ENCODE data around the gene UQCRH. TPM values are rescaled to one million over a fixed set of nuclear protein-coding genes. Genes with fewer than 3 reads are reported as not detected.

The UQCRH gene
- total RNA-seq, 4 donors from 2014 or later = 202 to 421 (median 359) TPM

GRCh38 chr1:46340404-46341221 is 37.1 kb downstream of the UQCRH start, which contains the start of gene NSUN4:
Gene NSUN4, plus strand, starts transcription at chr1:46340807. Its CDS starts 20 bp downstream, at chr1:46340827.
- peak within 1 kb of the TSS; percentile 89 to 98 (median 98) for H3K27ac ChIP-seq
- TF ChIP-seq EP300 (IDR thresholded peaks at IDR 0.05) (peak; percentile 94), POLR2AphosphoS5 (IDR thresholded peaks at IDR 0.05) (peak; percentile 86), POLR2A (IDR thresholded peaks at IDR 0.05) (peak; percentile 69 to 80), CTCF (IDR thresholded peaks at IDR 0.05) (peak; percentile 39 to 78 (median 71))
- peak within 1 kb of the TSS; percentile 37 to 76 for H3K4me3 ChIP-seq
- 0 to 1% methylated on average over 16 to 21 of the region's 53 CpGs for WGBS, 2 donors (ENCODE audit: low coverage in 1 of 2)
- ATAC-seq = peak; percentile 95
- H3K9me3 ChIP-seq = no peaks in the 10 kb centered on the region
- peaks cover 0 to 22% (median 9%) of the 10 kb centered on the region in 3 donors for H3K4me1 ChIP-seq
- H3K36me3 ChIP-seq = peaks cover 0 to 36% of the 10 kb centered on the region in 2 donors
- H3K27me3 ChIP-seq = no peaks in the 10 kb centered on the region

GRCh38 chr1:46341222-46342083 is 38.0 kb downstream of the UQCRH start:
- peak overlapping the region; percentile 89 to 98 (median 98) for H3K27ac ChIP-seq
- H3K36me3 ChIP-seq = peaks cover 0 to 45% of the 10 kb centered on the region in 2 donors
- H3K4me3 ChIP-seq = peak overlapping the region; percentile 37 to 76
- ATAC-seq = no peak
- H3K27me3 ChIP-seq = no peaks in the 10 kb centered on the region
- peaks cover 0 to 22% (median 9%) of the 10 kb centered on the region in 3 donors for H3K4me1 ChIP-seq
- H3K9me3 ChIP-seq = no peaks in the 10 kb centered on the region
- TF ChIP-seq EP300 (IDR thresholded peaks at IDR 0.05) (no peak), CTCF (IDR thresholded peaks at IDR 0.05) (no peak), POLR2AphosphoS5 (IDR thresholded peaks at IDR 0.05) (no peak), POLR2A (IDR thresholded peaks at IDR 0.05) (no peak)
- WGBS, 2 donors (ENCODE audit: low coverage in 1 of 2) = 32 to 57% methylated on average over 19 to 22 of the region's 31 CpGs

GRCh38 chr1:46342084-46342656 is 38.7 kb downstream of the UQCRH start:
- no peaks in the 10 kb centered on the region for H3K27me3 ChIP-seq
- peak overlapping the region in 3 of 4 donors; percentile 97 to 98 (median 98) for H3K27ac ChIP-seq
- WGBS, 2 donors (ENCODE audit: low coverage in 1 of 2) = 83 to 90% methylated on average over 2 to 3 of the region's 6 CpGs
- no peak overlapping the region for H3K4me3 ChIP-seq
- H3K4me1 ChIP-seq = peaks cover 0 to 22% (median 9%) of the 10 kb centered on the region in 3 donors
- H3K9me3 ChIP-seq = no peaks in the 10 kb centered on the region
- no peak for TF ChIP-seq EP300 (IDR thresholded peaks at IDR 0.05)
- no peak for TF ChIP-seq CTCF (IDR thresholded peaks at IDR 0.05)
- TF ChIP-seq POLR2AphosphoS5 (IDR thresholded peaks at IDR 0.05) = no peak
- no peak for TF ChIP-seq POLR2A (IDR thresholded peaks at IDR 0.05)
- ATAC-seq = no peak
- peaks cover 0 to 52% of the 10 kb centered on the region in 2 donors for H3K36me3 ChIP-seq

- Histone ChIP-seq H3K4me3 (no peak overlapping the region), H3K27ac (peak overlapping the region in 2 of 4 donors; percentile 97 to 98), H3K36me3 (peaks cover 0 to 58% of the 10 kb centered on the region in 2 donors), H3K4me1 (peaks cover 0 to 26% (median 9%) of the 10 kb centered on the region in 3 donors), H3K27me3 (no peaks in the 10 kb centered on the region), H3K9me3 (no peaks in the 10 kb centered on the region)
- ATAC-seq = no peak
- WGBS, 2 donors (ENCODE audit: low coverage in 1 of 2) = 81 to 89% methylated on average over 5 to 8 of the region's 8 CpGs
- no peak for TF ChIP-seq POLR2AphosphoS5 (IDR thresholded peaks at IDR 0.05)
- TF ChIP-seq CTCF (IDR thresholded peaks at IDR 0.05) = no peak
- TF ChIP-seq EP300 (IDR thresholded peaks at IDR 0.05) = no peak
- no peak for TF ChIP-seq POLR2A (IDR thresholded peaks at IDR 0.05)
These were observed 39.3 kb downstream of the UQCRH start for GRCh38 chr1:46342677-46343350.

Data from gastroesophageal sphincter (tissue), 4 donors.